HG02885 (cell line): ENCODE measurements around the gene TUBB2A.
A peak's percentile ranks its signal among the peaks of the same experiment; 100 is the strongest.

Source experiments
- ATAC-seq: cut with Tn5 transposase; IDR thresholded peaks from one replicate; pipeline ENCODE4 v1.9.1; 2021; ENCODE audit warnings: mild to moderate bottlenecking; ENCODE audit not compliant: unreplicated experiment, poor library complexity

Gene TUBB2A

DNA sequence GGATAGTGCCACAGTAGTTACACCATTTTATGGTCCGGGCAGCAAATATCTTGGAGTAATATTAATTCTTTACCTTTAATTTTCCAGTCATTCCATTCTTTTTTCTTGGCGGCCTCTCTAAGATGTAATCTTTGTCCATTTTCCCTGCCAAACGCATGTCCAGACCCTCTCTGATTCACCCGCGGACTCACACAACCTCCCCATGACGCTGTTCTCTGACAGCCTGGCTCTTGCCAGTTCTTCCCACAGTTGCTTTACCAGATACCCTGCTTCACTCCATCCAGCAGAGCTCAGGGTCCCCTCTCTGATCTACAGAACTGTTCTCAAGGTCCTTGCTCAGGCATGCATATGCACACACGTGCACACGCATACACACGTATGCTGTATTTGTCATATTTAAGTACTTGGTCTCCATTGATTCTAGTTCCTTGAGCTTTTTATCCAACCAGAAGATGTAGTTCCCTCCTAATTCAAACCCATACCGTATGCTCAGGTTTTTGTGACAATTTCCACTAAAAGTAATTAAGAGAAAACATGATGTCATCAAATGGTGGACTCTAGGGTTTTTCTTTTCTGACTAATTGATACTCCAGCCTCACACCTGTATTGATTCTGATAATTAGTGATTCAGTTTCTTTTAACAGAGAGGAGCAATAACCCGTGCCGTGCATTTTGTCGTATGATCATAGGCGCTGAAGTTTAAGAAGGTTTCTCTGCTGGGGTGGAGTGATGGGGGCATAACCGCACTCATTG lies 28.8 kb downstream of the TUBB2A start:
- no peak for ATAC-seq

DNA sequence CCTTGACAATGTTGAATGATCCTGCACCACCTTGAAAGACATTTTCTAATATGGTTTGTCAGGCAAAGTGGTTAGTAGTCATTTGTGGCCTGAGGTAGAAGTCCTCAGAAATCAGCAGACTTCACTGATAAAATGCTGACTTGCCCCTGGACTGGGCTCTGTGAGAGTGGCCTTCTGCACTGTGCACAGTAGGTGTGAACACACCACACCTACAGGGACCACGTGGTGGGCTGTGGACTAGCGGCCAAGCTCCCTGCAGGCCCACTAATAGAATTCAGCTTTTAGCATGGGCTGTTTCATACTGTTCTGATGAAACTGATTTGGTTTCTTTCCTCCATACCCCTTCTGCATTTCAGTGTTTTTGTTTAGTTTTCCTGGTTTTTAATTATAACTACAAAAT lies 31.5 kb downstream of the TUBB2A start:
- ATAC-seq: no peak

DNA sequence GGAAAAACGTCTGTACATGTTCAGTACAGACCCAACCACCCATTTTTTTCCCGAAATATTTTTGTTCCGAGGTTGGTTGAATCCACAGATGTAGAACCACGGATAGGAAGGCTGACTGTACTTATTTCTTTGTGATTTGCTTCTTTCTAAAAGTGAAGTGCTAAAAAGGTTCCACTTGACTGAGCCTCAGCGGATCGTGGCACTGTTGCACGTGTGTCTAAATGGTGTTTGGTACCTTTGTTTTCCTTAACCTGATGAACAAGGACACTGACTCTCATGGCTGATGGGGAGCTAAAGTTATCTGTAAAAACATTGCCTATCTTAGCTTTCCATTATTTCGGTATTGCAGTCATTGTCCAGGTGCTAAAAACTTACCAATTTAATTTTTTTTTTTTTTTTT lies 32.7 kb downstream of the TUBB2A start:
- ATAC-seq: no peak

DNA sequence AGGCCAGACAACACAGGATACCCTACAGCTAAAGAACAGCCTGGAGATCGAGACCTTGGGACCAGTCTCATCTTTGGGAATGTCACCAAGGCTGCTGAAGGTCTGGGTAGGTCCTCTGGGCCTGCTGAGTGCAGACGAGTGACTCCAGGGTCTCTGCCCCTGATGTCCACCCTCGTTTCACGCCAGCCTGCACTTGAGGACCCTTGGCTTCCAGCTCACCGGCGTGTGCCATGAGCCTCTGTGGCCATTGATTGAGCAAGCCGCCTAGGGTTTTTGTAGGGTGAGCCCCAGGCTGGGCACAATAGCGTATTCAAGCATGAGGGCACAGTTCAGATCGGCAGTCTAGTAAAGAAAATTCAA lies 34.5 kb downstream of the TUBB2A start:
- ATAC-seq: no peak

DNA sequence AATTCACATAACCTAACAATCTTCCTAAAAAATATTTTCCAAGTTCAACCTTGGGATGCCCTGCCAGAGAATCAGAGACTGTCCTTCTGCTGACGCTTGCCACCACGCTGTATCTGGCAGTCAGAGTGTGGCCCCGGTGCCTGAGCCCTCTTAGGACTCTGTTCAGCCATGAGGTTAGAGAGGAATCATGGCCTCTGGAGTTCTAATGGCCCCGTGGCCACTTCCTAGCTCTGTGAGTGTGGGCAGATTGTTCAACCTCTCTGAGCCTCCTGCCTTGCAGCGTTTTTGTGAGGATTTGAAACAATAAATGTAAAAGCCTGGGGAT lies 36.6 kb downstream of the TUBB2A start:
- no peak for ATAC-seq

DNA sequence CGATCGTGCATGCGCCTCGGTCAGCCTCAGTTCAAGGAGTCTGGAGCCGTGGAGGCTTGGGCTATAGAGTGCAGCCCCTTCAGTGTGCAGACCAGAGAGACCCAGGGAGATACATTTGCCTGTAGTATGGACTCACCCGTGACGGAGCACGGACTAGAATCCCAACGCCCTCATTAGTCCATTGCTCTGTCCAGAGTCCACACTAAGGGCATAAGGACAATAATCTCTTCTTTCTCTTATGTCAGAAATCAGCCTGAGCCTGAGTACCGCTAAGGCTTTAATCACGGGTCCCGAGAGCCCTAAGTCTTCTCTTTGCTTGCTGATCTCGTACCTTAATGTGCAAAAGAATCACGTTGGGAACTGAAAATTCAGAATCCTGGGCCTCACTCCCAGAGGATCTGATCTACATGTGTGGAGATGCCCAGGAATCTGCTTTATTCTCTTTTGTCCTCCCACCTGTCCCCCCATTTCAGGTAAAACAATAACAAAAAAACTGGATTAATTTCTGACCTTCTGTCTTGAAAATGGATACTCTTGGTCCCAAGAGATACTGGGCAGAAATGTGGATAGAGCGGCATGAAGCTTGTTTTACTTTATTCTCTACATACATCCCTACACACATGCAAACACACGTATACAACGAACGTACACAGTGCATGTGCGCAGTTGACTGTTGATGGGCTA lies 38.2 kb downstream of the TUBB2A start:
- ATAC-seq: peak; percentile 33

DNA sequence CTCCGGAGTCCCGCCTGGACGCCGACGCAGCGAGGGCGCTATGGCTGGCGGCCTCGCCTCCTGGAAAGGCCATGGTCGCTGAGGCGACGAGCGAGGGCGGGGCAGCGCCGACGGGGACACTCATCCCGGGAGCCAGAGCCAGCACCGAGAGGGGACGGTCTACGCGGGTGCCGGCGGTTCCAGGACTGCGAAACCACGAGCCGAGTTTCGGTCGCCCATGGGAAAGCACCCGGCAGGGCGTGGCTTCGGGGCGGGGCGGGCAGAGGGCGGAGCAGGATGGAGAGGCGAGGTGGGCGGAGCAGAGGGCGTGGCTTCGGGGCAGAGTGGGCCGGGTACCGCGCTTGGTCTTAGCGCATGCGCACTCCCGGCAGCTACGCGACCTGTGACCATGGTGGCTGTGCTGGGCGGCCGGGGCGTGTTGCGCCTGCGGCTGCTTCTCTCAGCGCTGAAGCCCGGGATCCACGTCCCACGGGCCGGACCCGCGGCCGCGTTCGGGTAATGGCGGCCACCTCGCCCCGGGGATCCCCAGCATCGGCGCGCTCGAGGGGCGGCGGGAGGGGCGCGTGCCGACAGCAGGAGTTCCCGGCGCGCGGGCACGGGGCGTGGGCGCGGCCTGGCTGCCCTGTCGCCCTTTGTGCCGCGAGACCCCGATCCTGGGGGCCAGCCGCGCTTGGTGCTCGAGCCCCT lies 38.8 kb downstream of the TUBB2A start, which contains the start of gene BPHL:
BPHL (plus strand) TSS at position 359 of the 687 bp plus-strand sequence; CDS start at position 389, 30 bp downstream.
- peak; percentile 87 for ATAC-seq

DNA sequence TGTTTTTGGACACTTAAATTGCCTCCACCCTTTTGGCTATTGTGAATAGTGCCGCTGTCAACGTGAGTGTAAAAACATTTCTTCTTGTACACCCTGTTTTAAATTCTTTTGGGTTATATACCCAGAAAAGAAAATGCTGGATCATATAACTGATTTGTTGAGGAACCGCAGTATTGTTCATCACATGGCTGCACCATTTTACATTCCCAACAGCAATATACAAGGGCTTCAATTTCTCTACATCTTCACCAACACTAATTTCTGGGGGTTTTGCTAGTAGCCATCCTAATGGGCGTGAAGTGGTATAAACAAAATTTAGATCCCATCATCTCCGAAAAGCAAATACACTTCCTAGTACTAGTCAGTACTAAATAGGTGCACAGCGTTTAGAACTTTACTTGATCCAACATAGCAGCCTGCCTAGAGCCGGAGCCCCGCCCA lies 39.4 kb downstream of the TUBB2A start:
- ATAC-seq: peak; percentile 1

DNA sequence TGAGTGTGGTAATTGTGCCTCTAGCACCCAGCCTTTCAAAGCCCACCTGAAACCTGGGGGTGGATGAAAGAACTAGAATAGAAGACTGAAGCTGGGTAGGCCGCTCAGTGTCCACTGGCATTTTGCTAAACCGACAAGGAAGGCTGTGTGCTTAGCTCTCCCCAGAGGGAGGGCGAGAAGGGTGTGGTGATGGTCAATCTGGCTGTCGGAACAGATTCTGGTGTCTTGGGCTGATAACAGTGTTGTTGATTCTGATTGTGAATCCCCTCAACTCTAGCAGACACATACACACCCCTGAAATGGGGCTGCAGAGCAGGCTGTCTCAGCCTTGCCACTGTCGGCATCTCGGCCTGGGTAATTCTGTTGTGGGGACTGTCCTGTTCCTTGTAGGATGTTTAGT lies 43.0 kb downstream of the TUBB2A start:
- ATAC-seq: no peak

DNA sequence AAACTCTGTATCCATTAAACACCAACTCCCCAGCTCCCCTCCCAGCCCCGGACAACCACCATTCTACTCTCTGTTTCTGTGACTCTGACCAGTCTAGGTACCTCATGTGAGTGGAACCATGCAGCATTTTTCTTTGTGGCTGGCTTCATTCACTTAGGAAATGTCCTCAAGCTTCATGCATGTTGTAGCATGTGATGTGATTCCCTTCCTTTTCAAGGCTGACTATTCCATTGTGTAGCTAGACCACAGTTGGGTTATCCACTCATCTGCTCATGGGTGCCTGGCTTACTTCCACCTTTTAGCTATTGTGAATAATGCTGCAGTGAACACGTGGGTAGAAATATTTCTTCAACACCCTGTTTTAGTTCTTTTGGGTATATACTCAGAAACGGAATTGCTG lies 47.6 kb downstream of the TUBB2A start:
- ATAC-seq: no peak

DNA sequence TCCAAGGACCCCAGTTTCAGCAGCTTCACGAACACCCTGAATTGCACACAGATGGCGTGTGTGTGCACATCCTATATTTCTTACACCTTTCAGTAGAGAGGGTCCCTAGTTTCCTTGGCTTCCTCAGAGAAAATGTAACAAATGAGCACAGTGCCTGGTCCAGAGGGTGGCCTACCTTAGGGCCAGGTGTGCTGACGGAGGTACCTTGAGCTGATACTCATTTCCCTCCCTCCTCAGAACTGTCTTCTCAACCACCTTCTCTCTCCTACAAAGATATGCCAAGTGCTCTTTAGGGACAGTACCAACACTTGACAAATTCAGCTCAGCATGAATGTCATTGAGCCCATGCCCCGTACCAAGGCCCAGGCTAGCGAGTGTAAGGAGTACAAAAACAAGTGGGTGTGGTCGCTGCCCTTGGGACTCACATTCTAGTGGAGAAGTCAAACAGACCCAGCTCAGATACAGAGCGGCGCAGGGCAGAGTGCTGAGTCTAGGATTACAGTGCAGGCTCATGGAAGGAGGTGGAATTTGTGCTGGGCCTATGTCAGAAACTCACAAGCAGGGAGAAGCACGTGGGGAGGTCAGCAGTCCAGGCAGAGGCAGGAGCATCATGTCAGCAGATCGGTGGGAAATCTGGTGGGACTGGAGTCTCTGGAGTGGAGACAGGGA lies 48.5 kb downstream of the TUBB2A start:
- ATAC-seq: no peak
